Hepatocyte (in vitro differentiated cells): ENCODE data around the gene SBNO2. TPM values are rescaled to one million over a fixed set of nuclear protein-coding genes. Genes with fewer than 3 reads are reported as not detected.

Experiments used
- DNase-seq: peaks from one replicate; pipeline ENCODE4 v3.0.0-alpha.2; 2016; ENCODE audit warnings: low spot score
- H2AFZ ChIP-seq: fragments of 200-600 bp; sonication (generic); 2 replicates; pipeline ENCODE4 v1.6.0; 2016; ENCODE audit warnings: antibody characterized with exemption, mild to moderate bottlenecking
- H3K27ac ChIP-seq: fragments of 200-600 bp; sonication (generic); 2 replicates; pipeline ENCODE4 v1.5.1; 2016; ENCODE audit warnings: mild to moderate bottlenecking
- H3K27me3 ChIP-seq: fragments of 200-600 bp; sonication (generic); 2 replicates; pipeline ENCODE4 v1.6.1; 2016
- H3K36me3 ChIP-seq: fragments of 200-600 bp; sonication (generic); replicated peaks from 2 replicates; pipeline ENCODE4 v1.5.1; 2016; ENCODE audit warnings: low read depth; ENCODE audit not compliant: insufficient read depth
- H3K4me1 ChIP-seq: fragments of 200-600 bp; sonication (generic); 2 replicates; pipeline ENCODE4 v1.5.1; 2016; ENCODE audit warnings: mild to moderate bottlenecking, moderate library complexity; ENCODE audit not compliant: insufficient read depth
- H3K4me2 ChIP-seq: fragments of 200-600 bp; sonication (generic); 2 replicates; pipeline ENCODE4 v1.6.0; 2016
- H3K4me3 ChIP-seq: fragments of 200-600 bp; sonication (generic); 2 replicates; pipeline ENCODE4 v1.5.1; 2016; ENCODE audit warnings: mild to moderate bottlenecking
- H3K79me2 ChIP-seq: fragments of 200-600 bp; sonication (generic); 2 replicates; pipeline ENCODE4 v1.6.0; 2017; ENCODE audit warnings: mild to moderate bottlenecking
- H3K9me2 ChIP-seq: fragments of 200-600 bp; sonication (generic); replicated peaks from 2 replicates; pipeline ENCODE4 v1.6.0; 2017; ENCODE audit warnings: mild to moderate bottlenecking; ENCODE audit not compliant: insufficient read depth
- H3K9me3 ChIP-seq: fragments of 200-600 bp; sonication (generic); 2 replicates; pipeline ENCODE4 v1.5.1; 2016; ENCODE audit warnings: low read depth, mild to moderate bottlenecking
- H4K20me1 ChIP-seq: fragments of 200-600 bp; sonication (generic); 2 replicates; pipeline ENCODE4 v1.6.0; 2016; ENCODE audit warnings: mild to moderate bottlenecking; ENCODE audit not compliant: insufficient read depth, poor library complexity, severe bottlenecking
- CTCF ChIP-seq: fragments of 200-600 bp; sonication (generic); IDR thresholded peaks from 2 replicates; pipeline ENCODE4 v1.5.1; 2016; ENCODE audit warnings: antibody characterized with exemption, mild to moderate bottlenecking; ENCODE audit not compliant: poor library complexity
- EZH2 ChIP-seq: fragments of 200-600 bp; sonication (generic); IDR thresholded peaks from 2 replicates; pipeline ENCODE4 v1.6.1; 2016; ENCODE audit warnings: antibody characterized with exemption, mild to moderate bottlenecking, borderline replicate concordance
- EZH2phosphoT487 ChIP-seq: fragments of 200-600 bp; sonication (generic); IDR thresholded peaks from one replicate; pipeline ENCODE4 v1.6.1; 2018; ENCODE audit warnings: antibody characterized with exemption, mild to moderate bottlenecking, low read depth, moderate library complexity; ENCODE audit not compliant: unreplicated experiment, severe bottlenecking
- WGBS: methylation state at CpG from one replicate; pipeline ENCODE4 v1.1.6; 2016; ENCODE audit warnings: low lambda C conversion rate; ENCODE audit errors: missing lambda C conversion rate; 5-methylcytosine and 5-hydroxymethylcytosine counted together
- polyA plus RNA-seq: library from polyadenylated mRNA; unstranded; fragments of >200 nt; fragmentation: Nextera tagmentation; extraction: Ambion mirVana; gene quantifications from 2 replicates; pipeline ENCODE4 v1.2.1, GENCODE V29; 2016
- total RNA-seq: library from RNA; depleted of rRNA; stranded (reverse); fragments of >200 nt; gene quantifications from 2 replicates; pipeline ENCODE4 v1.2.3, GENCODE V29; 2014

The SBNO2 gene
- total and polyA plus RNA-seq, 2 experiments from 2014 or later: 12.7 to 15.6 TPM

- no peak overlapping the region for H3K27ac ChIP-seq
- no peak overlapping the region for H2AFZ ChIP-seq
- peaks cover 9% of the 10 kb centered on the region for H3K4me1 ChIP-seq
- no peaks in the 10 kb centered on the region for H3K9me2 ChIP-seq
- TF ChIP-seq CTCF (no peak), EZH2phosphoT487 (no peak), EZH2 (no peak)
- peaks cover 15% of the 10 kb centered on the region for H4K20me1 ChIP-seq
- H3K36me3 ChIP-seq: no peaks in the 10 kb centered on the region
- no peaks in the 10 kb centered on the region for H3K9me3 ChIP-seq
- 92% methylated on average over 11 of the region's 46 CpGs for whole genome bisulfite sequencing
- no peak overlapping the region for H3K4me3 ChIP-seq
- H3K27me3 ChIP-seq: no peaks in the 10 kb centered on the region
- peaks cover 42% of the 10 kb centered on the region for H3K79me2 ChIP-seq
- no peak for DNase-seq
- H3K4me2 ChIP-seq: no peak overlapping the region
These were observed 17.0 kb downstream of the SBNO2 start for GRCh38 chr19:1156830-1157615.

- Histone ChIP-seq H3K27ac (peak overlapping the region; percentile 97), H3K36me3 (no peaks in the 10 kb centered on the region), H3K79me2 (peaks cover 42% of the 10 kb centered on the region), H2AFZ (no peak overlapping the region), H3K4me1 (peaks cover 9% of the 10 kb centered on the region), H3K4me2 (no peak overlapping the region), H4K20me1 (peaks cover 15% of the 10 kb centered on the region), H3K9me2 (no peaks in the 10 kb centered on the region), H3K4me3 (no peak overlapping the region), H3K9me3 (no peaks in the 10 kb centered on the region), H3K27me3 (no peaks in the 10 kb centered on the region)
- no peak for DNase-seq
- no peak for TF ChIP-seq EZH2
- TF ChIP-seq CTCF: no peak
- no peak for TF ChIP-seq EZH2phosphoT487
- 86% methylated on average over 24 of the region's 24 CpGs for WGBS
These were observed 17.7 kb downstream of the SBNO2 start for GRCh38 chr19:1156305-1156801.

- no peak for DNase-seq
- Histone ChIP-seq H3K4me3 (no peak overlapping the region), H3K4me2 (peak overlapping the region; percentile 68), H3K9me3 (no peaks in the 10 kb centered on the region), H3K27me3 (no peaks in the 10 kb centered on the region), H4K20me1 (peaks cover 15% of the 10 kb centered on the region), H3K27ac (peak overlapping the region; percentile 97), H3K79me2 (peaks cover 41% of the 10 kb centered on the region), H3K9me2 (no peaks in the 10 kb centered on the region), H3K4me1 (peaks cover 9% of the 10 kb centered on the region), H2AFZ (no peak overlapping the region), H3K36me3 (no peaks in the 10 kb centered on the region)
- 88% methylated on average over 25 of the region's 29 CpGs for whole genome bisulfite sequencing
- no peak for TF ChIP-seq EZH2phosphoT487
- TF ChIP-seq CTCF: no peak
- no peak for TF ChIP-seq EZH2
These were observed 18.4 kb downstream of the SBNO2 start for GRCh38 chr19:1155352-1156304.
